Neural progenitor cell (in vitro differentiated cells): Measurements from ENCODE around the gene GNAS.

Experiments used
- CTCF ChIP-seq: fragments of 200-600 bp; sonication (generic); IDR thresholded peaks from 2 replicates; pipeline ENCODE4 v1.5.1; 2017; ENCODE audit warnings: antibody characterized with exemption, mild to moderate bottlenecking
- EZH2 ChIP-seq: fragments of 200-600 bp; sonication (generic); IDR thresholded peaks from 2 replicates; pipeline ENCODE4 v1.6.1; 2017; ENCODE audit warnings: antibody characterized with exemption, mild to moderate bottlenecking, moderate library complexity
- EZH2phosphoT487 ChIP-seq: fragments of 200-600 bp; sonication (generic); IDR thresholded peaks from 2 replicates; pipeline ENCODE4 v1.6.1; 2017; ENCODE audit warnings: antibody characterized with exemption

- peak; percentile 34 for TF ChIP-seq CTCF
- TF ChIP-seq EZH2phosphoT487: no peak
- no peak for TF ChIP-seq EZH2
Measured at GRCh38 chr20:58864346-58864745, 11.8 kb downstream of the GNAS start.
